Measurements from ENCODE around the gene RXRA.

Gene RXRA

GRCh38 chr9:134295101-134295745, 31.0 kb upstream of the RXRA start:
- H3K4me2 ChIP-seq (ENCODE audit: low read length): no peak overlapping the region
- no peaks in the 10 kb centered on the region for H3K36me3 ChIP-seq (ENCODE audit: insufficient read depth, low read length)
- H3K9ac ChIP-seq (ENCODE audit: low read depth, low read length): no peak overlapping the region
- H3K4me1 ChIP-seq (ENCODE audit: control insufficient read depth, insufficient read depth, low read length): peaks cover 11% of the 10 kb centered on the region
- H3K9me3 ChIP-seq (replicated peaks; ENCODE audit: low read length): no peaks in the 10 kb centered on the region
- no peak overlapping the region for H3K4me3 ChIP-seq (ENCODE audit: low read length)
- H3K27me3 ChIP-seq (ENCODE audit: control insufficient read depth, insufficient read depth, low read length): peaks cover 48% of the 10 kb centered on the region

DNA sequence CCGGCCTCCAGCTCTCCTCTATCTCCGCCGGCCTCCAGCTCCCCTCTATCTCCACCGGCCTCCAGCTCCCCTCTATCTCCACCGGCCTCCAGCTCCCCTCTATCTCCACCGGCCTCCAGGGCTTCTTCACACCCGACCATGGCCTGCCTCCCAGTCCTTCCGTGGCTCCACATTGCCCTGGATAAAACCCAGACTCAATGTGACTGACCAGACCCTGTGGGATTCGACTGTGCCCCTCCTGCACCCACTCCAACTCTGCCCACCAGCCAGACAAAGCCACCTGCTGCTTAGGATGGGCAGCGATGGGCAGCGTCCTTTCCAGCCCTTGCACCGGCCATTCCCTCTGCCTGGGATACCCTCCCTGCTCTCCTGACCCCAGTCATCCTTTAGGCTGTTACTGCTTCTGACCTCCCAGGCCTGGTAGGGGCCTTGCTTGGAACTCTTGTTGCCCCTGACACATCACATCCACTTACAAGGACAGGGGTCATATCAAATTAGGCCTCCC, 30.5 kb upstream of the RXRA start:
- H3K9me3 ChIP-seq (replicated peaks; ENCODE audit: low read length): no peaks in the 10 kb centered on the region
- H3K4me1 ChIP-seq (ENCODE audit: control insufficient read depth, insufficient read depth, low read length): peaks cover 11% of the 10 kb centered on the region
- no peak overlapping the region for H3K9ac ChIP-seq (ENCODE audit: low read depth, low read length)
- no peak overlapping the region for H3K4me2 ChIP-seq (ENCODE audit: low read length)
- no peak overlapping the region for H3K4me3 ChIP-seq (ENCODE audit: low read length)
- no peaks in the 10 kb centered on the region for H3K36me3 ChIP-seq (ENCODE audit: insufficient read depth, low read length)
- peaks cover 47% of the 10 kb centered on the region for H3K27me3 ChIP-seq (ENCODE audit: control insufficient read depth, insufficient read depth, low read length)

DNA sequence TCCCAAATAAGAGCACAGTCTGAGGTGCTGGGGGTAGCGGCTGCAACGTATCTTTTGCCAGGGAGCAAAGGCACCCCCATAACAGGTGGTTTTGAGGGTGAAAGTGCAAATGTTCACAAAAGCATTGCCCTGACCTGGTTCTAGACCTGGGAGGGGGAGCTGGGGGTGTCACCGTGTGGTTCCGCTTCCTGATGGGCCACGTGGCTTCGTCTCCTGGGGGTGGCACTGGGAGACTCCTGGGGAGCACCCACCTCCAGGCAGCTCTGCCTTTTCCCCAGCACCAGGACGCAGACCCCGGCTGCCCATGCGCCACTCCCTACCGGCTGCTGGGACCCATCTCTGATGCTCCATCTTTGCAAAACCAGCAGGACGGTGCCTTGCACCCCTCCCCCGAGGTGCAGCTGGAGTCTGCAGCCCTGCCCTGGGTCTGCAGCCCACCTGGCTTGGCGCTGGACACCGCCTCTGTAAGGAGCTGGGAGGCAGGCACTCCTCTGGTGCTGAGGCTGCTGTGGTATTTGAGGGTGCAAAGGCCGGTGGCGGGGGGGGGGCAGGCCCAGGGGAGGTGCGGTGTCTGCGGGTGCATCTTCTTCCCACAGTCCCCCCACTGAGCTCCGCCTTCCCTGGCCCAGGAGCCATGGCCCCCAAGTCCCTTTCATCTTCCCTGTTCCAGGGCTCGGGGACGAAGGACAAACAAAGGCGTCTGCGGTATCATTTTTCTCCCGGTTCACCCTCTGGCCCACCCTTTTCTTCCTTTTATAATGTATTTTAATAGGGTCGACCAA, 29.8 kb upstream of the RXRA start:
- no peaks in the 10 kb centered on the region for H3K36me3 ChIP-seq (ENCODE audit: insufficient read depth, low read length)
- H3K4me1 ChIP-seq (ENCODE audit: control insufficient read depth, insufficient read depth, low read length): peaks cover 11% of the 10 kb centered on the region
- no peak overlapping the region for H3K9ac ChIP-seq (ENCODE audit: low read depth, low read length)
- no peaks in the 10 kb centered on the region for H3K9me3 ChIP-seq (replicated peaks; ENCODE audit: low read length)
- peaks cover 46% of the 10 kb centered on the region for H3K27me3 ChIP-seq (ENCODE audit: control insufficient read depth, insufficient read depth, low read length)
- H3K4me2 ChIP-seq (ENCODE audit: low read length): no peak overlapping the region
- H3K4me3 ChIP-seq (ENCODE audit: low read length): no peak overlapping the region

DNA sequence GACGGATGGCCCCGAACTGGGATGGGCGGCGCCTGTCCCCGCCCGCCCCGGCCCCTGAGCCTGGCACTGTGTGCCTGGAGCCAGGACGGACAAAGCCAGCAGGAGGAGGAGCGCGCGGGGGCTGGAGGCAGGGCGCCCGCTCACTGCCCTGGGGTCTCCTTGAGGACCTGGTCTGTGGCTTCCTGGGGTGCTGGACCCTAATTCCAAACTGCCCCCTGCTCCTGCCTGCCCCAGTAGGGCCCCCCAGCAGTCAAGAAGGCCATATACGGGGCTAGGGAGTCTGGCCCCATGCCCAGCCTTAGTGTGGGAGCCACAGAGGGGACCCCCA, 29.2 kb upstream of the RXRA start:
- no peak overlapping the region for H3K4me2 ChIP-seq (ENCODE audit: low read length)
- H3K36me3 ChIP-seq (ENCODE audit: insufficient read depth, low read length): no peaks in the 10 kb centered on the region
- H3K9me3 ChIP-seq (replicated peaks; ENCODE audit: low read length): no peaks in the 10 kb centered on the region
- peaks cover 47% of the 10 kb centered on the region for H3K27me3 ChIP-seq (ENCODE audit: control insufficient read depth, insufficient read depth, low read length)
- H3K4me3 ChIP-seq (ENCODE audit: low read length): no peak overlapping the region
- H3K4me1 ChIP-seq (ENCODE audit: control insufficient read depth, insufficient read depth, low read length): peaks cover 11% of the 10 kb centered on the region
- no peak overlapping the region for H3K9ac ChIP-seq (ENCODE audit: low read depth, low read length)

- H3K4me2 ChIP-seq (ENCODE audit: low read length): no peak overlapping the region
- peaks cover 11% of the 10 kb centered on the region for H3K4me1 ChIP-seq (ENCODE audit: control insufficient read depth, insufficient read depth, low read length)
- H3K4me3 ChIP-seq (ENCODE audit: low read length): no peak overlapping the region
- H3K9ac ChIP-seq (ENCODE audit: low read depth, low read length): no peak overlapping the region
- H3K36me3 ChIP-seq (ENCODE audit: insufficient read depth, low read length): no peaks in the 10 kb centered on the region
- peaks cover 44% of the 10 kb centered on the region for H3K27me3 ChIP-seq (ENCODE audit: control insufficient read depth, insufficient read depth, low read length)
- no peaks in the 10 kb centered on the region for H3K9me3 ChIP-seq (replicated peaks; ENCODE audit: low read length)
Measured at GRCh38 chr9:134297576-134297975, 28.7 kb upstream of the RXRA start.

GRCh38 chr9:134298000-134298399, 28.3 kb upstream of the RXRA start:
- no peak overlapping the region for H3K4me3 ChIP-seq (ENCODE audit: low read length)
- H3K9me3 ChIP-seq (replicated peaks; ENCODE audit: low read length): no peaks in the 10 kb centered on the region
- H3K27me3 ChIP-seq (ENCODE audit: control insufficient read depth, insufficient read depth, low read length): peaks cover 44% of the 10 kb centered on the region
- H3K4me1 ChIP-seq (ENCODE audit: control insufficient read depth, insufficient read depth, low read length): peaks cover 11% of the 10 kb centered on the region
- H3K36me3 ChIP-seq (ENCODE audit: insufficient read depth, low read length): no peaks in the 10 kb centered on the region
- H3K4me2 ChIP-seq (ENCODE audit: low read length): no peak overlapping the region
- no peak overlapping the region for H3K9ac ChIP-seq (ENCODE audit: low read depth, low read length)

DNA sequence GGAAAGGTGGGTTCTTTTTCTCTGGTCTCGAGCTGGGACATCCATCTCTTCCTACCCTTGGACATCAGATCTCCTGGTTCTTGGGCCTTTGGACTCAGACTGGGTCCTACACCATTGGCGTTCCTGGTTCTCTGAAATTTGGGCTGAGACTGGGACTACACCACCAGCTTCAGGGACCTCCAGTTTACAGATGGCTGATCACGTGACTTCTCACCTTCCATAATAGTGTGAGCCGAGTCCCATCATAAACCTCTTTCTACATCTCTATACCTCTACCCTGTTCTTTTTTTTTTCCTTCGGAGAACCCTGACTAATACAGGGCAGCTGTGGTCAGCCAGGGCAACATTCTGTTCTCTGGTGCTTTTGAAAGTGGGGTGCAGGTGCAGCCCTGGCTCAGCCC, 27.2 kb upstream of the RXRA start:
- Histone ChIP-seq H3K4me2 (ENCODE audit: low read length) (no peak overlapping the region), H3K4me1 (ENCODE audit: control insufficient read depth, insufficient read depth, low read length) (peaks cover 3% of the 10 kb centered on the region)

GRCh38 chr9:134299883-134300282, 26.4 kb upstream of the RXRA start:
- H3K9ac ChIP-seq (ENCODE audit: low read depth, low read length): no peak overlapping the region
- H3K4me1 ChIP-seq (ENCODE audit: control insufficient read depth, insufficient read depth, low read length): no peaks in the 10 kb centered on the region
- H3K36me3 ChIP-seq (ENCODE audit: insufficient read depth, low read length): no peaks in the 10 kb centered on the region
- no peak overlapping the region for H3K4me3 ChIP-seq (ENCODE audit: low read length)
- no peaks in the 10 kb centered on the region for H3K9me3 ChIP-seq (replicated peaks; ENCODE audit: low read length)
- H3K27me3 ChIP-seq (ENCODE audit: control insufficient read depth, insufficient read depth, low read length): peaks cover 39% of the 10 kb centered on the region
- no peak overlapping the region for H3K4me2 ChIP-seq (ENCODE audit: low read length)

More for the DNA sequence above, 27.2 kb upstream of the RXRA start:
- H3K36me3 ChIP-seq (ENCODE audit: insufficient read depth, low read length): no peaks in the 10 kb centered on the region
- H3K27me3 ChIP-seq (ENCODE audit: control insufficient read depth, insufficient read depth, low read length): peaks cover 44% of the 10 kb centered on the region
- no peak overlapping the region for H3K9ac ChIP-seq (ENCODE audit: low read depth, low read length)
- no peak overlapping the region for H3K4me3 ChIP-seq (ENCODE audit: low read length)
- H3K9me3 ChIP-seq (replicated peaks; ENCODE audit: low read length): no peaks in the 10 kb centered on the region

- H3K27me3 ChIP-seq (ENCODE audit: control insufficient read depth, insufficient read depth, low read length): peaks cover 36% of the 10 kb centered on the region
- H3K4me1 ChIP-seq (ENCODE audit: control insufficient read depth, insufficient read depth, low read length): no peaks in the 10 kb centered on the region
- H3K9ac ChIP-seq (ENCODE audit: low read depth, low read length): no peak overlapping the region
- H3K36me3 ChIP-seq (ENCODE audit: insufficient read depth, low read length): no peaks in the 10 kb centered on the region
- H3K4me3 ChIP-seq (ENCODE audit: low read length): no peak overlapping the region
- H3K9me3 ChIP-seq (replicated peaks; ENCODE audit: low read length): no peaks in the 10 kb centered on the region
- H3K4me2 ChIP-seq (ENCODE audit: low read length): no peak overlapping the region
Measured at GRCh38 chr9:134301387-134302129, 24.7 kb upstream of the RXRA start.

GRCh38 chr9:134302130-134302817, 24.0 kb upstream of the RXRA start:
- Histone ChIP-seq H3K9me3 (replicated peaks; ENCODE audit: low read length) (no peaks in the 10 kb centered on the region), H3K9ac (ENCODE audit: low read depth, low read length) (no peak overlapping the region), H3K4me2 (ENCODE audit: low read length) (no peak overlapping the region), H3K4me3 (ENCODE audit: low read length) (no peak overlapping the region), H3K27me3 (ENCODE audit: control insufficient read depth, insufficient read depth, low read length) (peaks cover 43% of the 10 kb centered on the region), H3K36me3 (ENCODE audit: insufficient read depth, low read length) (no peaks in the 10 kb centered on the region), H3K4me1 (ENCODE audit: control insufficient read depth, insufficient read depth, low read length) (no peaks in the 10 kb centered on the region)

- Histone ChIP-seq H3K36me3 (ENCODE audit: insufficient read depth, low read length) (no peaks in the 10 kb centered on the region), H3K4me3 (ENCODE audit: low read length) (no peak overlapping the region), H3K27me3 (ENCODE audit: control insufficient read depth, insufficient read depth, low read length) (peaks cover 55% of the 10 kb centered on the region), H3K9me3 (replicated peaks; ENCODE audit: low read length) (no peaks in the 10 kb centered on the region), H3K4me1 (ENCODE audit: control insufficient read depth, insufficient read depth, low read length) (no peaks in the 10 kb centered on the region), H3K4me2 (ENCODE audit: low read length) (no peak overlapping the region), H3K9ac (ENCODE audit: low read depth, low read length) (no peak overlapping the region)
Measured at GRCh38 chr9:134303601-134304000, 22.7 kb upstream of the RXRA start.

All from skeletal muscle satellite cell (primary cell).